HL-60 (cell line): ENCODE measurements around the gene VWC2.

Experiments
- DNase-seq, 2 experiments: peaks; one replicate each; pipeline ENCODE4 v3.0.0-alpha.2; 2010 to 2020; ENCODE audit warnings: low read depth in 1 of 2, low spot score in 1 of 2
- H3K27ac ChIP-seq: fragments of 250-450 bp; sonication (Bioruptor Pico); replicated peaks from 2 replicates; pipeline ENCODE4 v1.5.1; 2020; ENCODE audit warnings: mild to moderate bottlenecking, moderate library complexity
- H3K27me3 ChIP-seq: fragments of 250-450 bp; sonication (Bioruptor Pico); 2 replicates; pipeline ENCODE4 v1.5.1; 2021; ENCODE audit warnings: mild to moderate bottlenecking, moderate library complexity; ENCODE audit not compliant: insufficient read depth, poor library complexity, severe bottlenecking
- H3K4me3 ChIP-seq: replicated peaks from 2 replicates; pipeline ENCODE4 v1.5.1; 2011; ENCODE audit warnings: mild to moderate bottlenecking, control low read depth, low read length; ENCODE audit not compliant: insufficient read depth
- GABPA ChIP-seq: IDR thresholded peaks from 2 replicates; pipeline ENCODE4 v1.6.1; 2012; ENCODE audit warnings: low read depth
- POLR2AphosphoS5 ChIP-seq: IDR thresholded peaks from 2 replicates; pipeline ENCODE4 v1.6.1; 2012; ENCODE audit warnings: low read depth
- SPI1 ChIP-seq: IDR thresholded peaks from 2 replicates; pipeline ENCODE4 v1.6.1; 2012; ENCODE audit warnings: low read depth, mild to moderate bottlenecking, borderline replicate concordance
- TF ChIP-seq, protein P1 (sequence below): IDR thresholded peaks from 2 replicates; pipeline ENCODE4 v1.6.1; 2012; ENCODE audit warnings: low read depth; ENCODE audit not compliant: insufficient replicate concordance
- TF ChIP-seq, protein P2 (sequence below): IDR thresholded peaks from one replicate; pipeline ENCODE4 v1.5.1; 2011; ENCODE audit warnings: low read length, control low read depth, inconsistent platforms; ENCODE audit not compliant: insufficient read depth

VWC2 gene

DNA sequence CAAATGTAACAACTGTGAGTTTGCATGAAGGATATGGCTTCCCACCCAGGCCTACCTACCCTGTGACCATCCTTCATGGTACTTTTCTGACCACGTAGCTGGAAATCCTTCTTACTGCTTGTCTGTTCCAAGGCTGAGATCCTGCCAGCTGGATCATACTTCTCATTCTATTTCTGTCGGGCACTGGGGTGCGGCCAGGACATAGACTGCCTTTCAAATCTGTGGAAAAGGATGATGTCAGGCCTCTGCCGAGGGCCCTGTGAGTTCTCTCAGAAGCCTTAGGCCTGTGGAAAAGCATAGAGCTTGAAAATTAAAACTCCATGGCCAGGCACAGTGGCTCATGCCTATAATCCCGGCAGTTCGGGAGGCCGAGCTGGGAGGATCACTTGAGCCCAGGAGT is 10.0 kb downstream of the VWC2 start:
- no peak for TF ChIP-seq POLR2AphosphoS5
- TF ChIP-seq GABPA = no peak
- TF ChIP-seq, protein P1, sequence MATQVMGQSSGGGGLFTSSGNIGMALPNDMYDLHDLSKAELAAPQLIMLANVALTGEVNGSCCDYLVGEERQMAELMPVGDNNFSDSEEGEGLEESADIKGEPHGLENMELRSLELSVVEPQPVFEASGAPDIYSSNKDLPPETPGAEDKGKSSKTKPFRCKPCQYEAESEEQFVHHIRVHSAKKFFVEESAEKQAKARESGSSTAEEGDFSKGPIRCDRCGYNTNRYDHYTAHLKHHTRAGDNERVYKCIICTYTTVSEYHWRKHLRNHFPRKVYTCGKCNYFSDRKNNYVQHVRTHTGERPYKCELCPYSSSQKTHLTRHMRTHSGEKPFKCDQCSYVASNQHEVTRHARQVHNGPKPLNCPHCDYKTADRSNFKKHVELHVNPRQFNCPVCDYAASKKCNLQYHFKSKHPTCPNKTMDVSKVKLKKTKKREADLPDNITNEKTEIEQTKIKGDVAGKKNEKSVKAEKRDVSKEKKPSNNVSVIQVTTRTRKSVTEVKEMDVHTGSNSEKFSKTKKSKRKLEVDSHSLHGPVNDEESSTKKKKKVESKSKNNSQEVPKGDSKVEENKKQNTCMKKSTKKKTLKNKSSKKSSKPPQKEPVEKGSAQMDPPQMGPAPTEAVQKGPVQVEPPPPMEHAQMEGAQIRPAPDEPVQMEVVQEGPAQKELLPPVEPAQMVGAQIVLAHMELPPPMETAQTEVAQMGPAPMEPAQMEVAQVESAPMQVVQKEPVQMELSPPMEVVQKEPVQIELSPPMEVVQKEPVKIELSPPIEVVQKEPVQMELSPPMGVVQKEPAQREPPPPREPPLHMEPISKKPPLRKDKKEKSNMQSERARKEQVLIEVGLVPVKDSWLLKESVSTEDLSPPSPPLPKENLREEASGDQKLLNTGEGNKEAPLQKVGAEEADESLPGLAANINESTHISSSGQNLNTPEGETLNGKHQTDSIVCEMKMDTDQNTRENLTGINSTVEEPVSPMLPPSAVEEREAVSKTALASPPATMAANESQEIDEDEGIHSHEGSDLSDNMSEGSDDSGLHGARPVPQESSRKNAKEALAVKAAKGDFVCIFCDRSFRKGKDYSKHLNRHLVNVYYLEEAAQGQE = no peak
- TF ChIP-seq SPI1 = no peak
- TF ChIP-seq, protein P2, sequence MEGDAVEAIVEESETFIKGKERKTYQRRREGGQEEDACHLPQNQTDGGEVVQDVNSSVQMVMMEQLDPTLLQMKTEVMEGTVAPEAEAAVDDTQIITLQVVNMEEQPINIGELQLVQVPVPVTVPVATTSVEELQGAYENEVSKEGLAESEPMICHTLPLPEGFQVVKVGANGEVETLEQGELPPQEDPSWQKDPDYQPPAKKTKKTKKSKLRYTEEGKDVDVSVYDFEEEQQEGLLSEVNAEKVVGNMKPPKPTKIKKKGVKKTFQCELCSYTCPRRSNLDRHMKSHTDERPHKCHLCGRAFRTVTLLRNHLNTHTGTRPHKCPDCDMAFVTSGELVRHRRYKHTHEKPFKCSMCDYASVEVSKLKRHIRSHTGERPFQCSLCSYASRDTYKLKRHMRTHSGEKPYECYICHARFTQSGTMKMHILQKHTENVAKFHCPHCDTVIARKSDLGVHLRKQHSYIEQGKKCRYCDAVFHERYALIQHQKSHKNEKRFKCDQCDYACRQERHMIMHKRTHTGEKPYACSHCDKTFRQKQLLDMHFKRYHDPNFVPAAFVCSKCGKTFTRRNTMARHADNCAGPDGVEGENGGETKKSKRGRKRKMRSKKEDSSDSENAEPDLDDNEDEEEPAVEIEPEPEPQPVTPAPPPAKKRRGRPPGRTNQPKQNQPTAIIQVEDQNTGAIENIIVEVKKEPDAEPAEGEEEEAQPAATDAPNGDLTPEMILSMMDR = no peak
- peaks cover 7% of the 10 kb centered on the region for H3K27me3 ChIP-seq
- DNase-seq = no peak
- H3K27ac ChIP-seq = no peak overlapping the region
- H3K4me3 ChIP-seq = no peak overlapping the region

DNA sequence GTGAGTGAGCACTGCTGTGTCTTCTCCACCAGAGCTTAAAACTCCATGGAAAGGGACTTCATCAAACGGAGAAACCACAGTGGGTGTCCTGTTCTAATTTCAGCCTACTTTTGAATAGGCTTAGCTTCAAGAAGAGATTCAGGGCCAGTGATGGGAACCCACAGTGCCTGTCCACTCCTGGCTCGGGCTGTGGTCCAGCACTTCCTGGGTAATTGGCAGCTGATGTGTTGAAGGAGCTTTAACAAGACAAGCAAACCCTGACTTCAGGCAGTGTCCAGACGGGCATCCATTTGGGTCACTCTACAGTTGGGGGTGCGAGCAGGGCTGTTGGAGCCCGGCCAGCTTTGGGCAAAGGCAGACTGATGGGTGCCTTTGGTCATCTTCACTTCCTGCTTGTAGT is 14.5 kb downstream of the VWC2 start:
- no peak for TF ChIP-seq POLR2AphosphoS5
- no peak for TF ChIP-seq SPI1
- TF ChIP-seq GABPA = no peak
- TF ChIP-seq, protein P2 = no peak
- TF ChIP-seq, protein P1 = no peak
- Histone ChIP-seq H3K27ac (no peak overlapping the region), H3K27me3 (no peaks in the 10 kb centered on the region), H3K4me3 (no peak overlapping the region)
- no peak for DNase-seq

DNA sequence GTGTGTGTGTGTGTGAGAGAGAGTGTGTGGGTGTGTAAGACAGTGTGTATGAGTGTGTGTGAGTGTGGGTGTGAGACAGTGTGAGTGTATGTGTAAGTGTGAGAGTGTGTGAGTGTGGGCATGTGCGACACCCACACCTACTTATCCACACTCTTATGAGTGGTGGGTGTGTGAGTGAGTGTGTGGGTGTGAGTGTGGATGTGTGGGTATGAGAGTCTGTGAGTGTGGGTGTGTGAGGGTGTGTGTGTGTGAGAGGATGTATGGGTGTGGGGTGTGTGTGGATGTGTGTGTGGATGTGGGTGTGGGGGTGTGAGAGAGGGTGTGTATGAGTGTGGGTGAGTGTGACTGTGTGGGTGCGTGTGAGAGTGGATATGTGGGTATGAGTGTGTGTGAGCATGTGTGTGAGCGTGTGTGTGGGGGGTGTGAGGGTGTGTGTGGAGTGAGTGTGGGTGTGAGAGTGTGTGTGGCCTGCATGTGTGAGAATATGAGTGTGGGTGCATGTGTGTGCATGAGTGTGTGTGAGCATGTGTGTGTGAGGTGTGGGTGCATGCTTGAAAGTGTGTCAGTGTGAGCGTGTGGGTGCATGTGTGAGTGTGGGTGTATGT is 15.1 kb downstream of the VWC2 start:
- Histone ChIP-seq H3K27ac (no peak overlapping the region), H3K4me3 (no peak overlapping the region), H3K27me3 (no peaks in the 10 kb centered on the region)
- TF ChIP-seq, protein P2 = no peak
- TF ChIP-seq POLR2AphosphoS5 (no peak), SPI1 (no peak), GABPA (no peak)
- TF ChIP-seq, protein P1 = no peak
- no peak for DNase-seq
